Measurements from ENCODE around the gene EHBP1L1. TPM values are rescaled to one million over a fixed set of nuclear protein-coding genes. Genes with fewer than 3 reads are reported as not detected.

The EHBP1L1 gene
- polyA plus RNA-seq, 1 donor from 2014 or later, result 18.3 TPM

GRCh38 chr11:65535102-65535501 lies 40.8 kb upstream of the EHBP1L1 start:
- H3K27me3 ChIP-seq (ENCODE audit: insufficient read depth, low read depth, low read length), result peaks cover 25% of the 10 kb centered on the region
- H3K9me2 ChIP-seq (ENCODE audit: insufficient read depth, low read length), result no peaks in the 10 kb centered on the region
- no peaks in the 10 kb centered on the region for H3K9me3 ChIP-seq (ENCODE audit: low read length)
- H3K4me2 ChIP-seq (ENCODE audit: low read length), result no peak overlapping the region
- no peaks in the 10 kb centered on the region for H3K36me3 ChIP-seq (ENCODE audit: insufficient read depth, low read length)
- TF ChIP-seq SMC3 (conservative IDR thresholded peaks at IDR 0.05; ENCODE audit: poor library complexity), result no peak
- TF ChIP-seq EZH2 (IDR thresholded peaks at IDR 0.05; ENCODE audit: borderline replicate concordance, insufficient read depth, low read length, poor library complexity, severe bottlenecking), result no peak
- TF ChIP-seq TAF1 (IDR thresholded peaks at IDR 0.05; ENCODE audit: low read depth), result no peak
- no peak for TF ChIP-seq REST (IDR thresholded peaks at IDR 0.05; ENCODE audit: borderline replicate concordance)
- TF ChIP-seq EP300 (conservative IDR thresholded peaks at IDR 0.05; ENCODE audit: poor library complexity, severe bottlenecking), result no peak
- no peak for TF ChIP-seq POLR2AphosphoS5 (IDR thresholded peaks at IDR 0.05)
- TF ChIP-seq RAD21 (conservative IDR thresholded peaks at IDR 0.05), result no peak
- TF ChIP-seq MXI1 (conservative IDR thresholded peaks at IDR 0.05; ENCODE audit: poor library complexity, severe bottlenecking), result no peak
- no peak for TF ChIP-seq CTCF (IDR thresholded peaks at IDR 0.05; ENCODE audit: poor library complexity, severe bottlenecking)
- H4K20me1 ChIP-seq (ENCODE audit: insufficient read depth), result peaks cover 6% of the 10 kb centered on the region
- H3K4me3 ChIP-seq (ENCODE audit: low read length), result no peak overlapping the region
- no peak overlapping the region for H3K9ac ChIP-seq (ENCODE audit: low read length)
- H2AFZ ChIP-seq (ENCODE audit: low read depth, low read length), result no peak overlapping the region
- no peaks in the 10 kb centered on the region for H3K79me2 ChIP-seq (replicated peaks; ENCODE audit: insufficient read depth, low read length)
- H3F3A ChIP-seq (ENCODE audit: insufficient read depth, low read length, poor library complexity, severe bottlenecking), result no peaks in the 10 kb centered on the region
- no peak overlapping the region for H3K27ac ChIP-seq (ENCODE audit: low read length)

GRCh38 chr11:65536412-65537295 lies 39.2 kb upstream of the EHBP1L1 start:
- H3K9me2 ChIP-seq (ENCODE audit: insufficient read depth, low read length), result no peaks in the 10 kb centered on the region
- H3K4me2 ChIP-seq (ENCODE audit: low read length), result no peak overlapping the region
- no peak overlapping the region for H3K27ac ChIP-seq (ENCODE audit: low read length)
- no peak for TF ChIP-seq CTCF (IDR thresholded peaks at IDR 0.05; ENCODE audit: poor library complexity, severe bottlenecking)
- TF ChIP-seq TAF1 (IDR thresholded peaks at IDR 0.05; ENCODE audit: low read depth), result no peak
- no peak for TF ChIP-seq REST (IDR thresholded peaks at IDR 0.05; ENCODE audit: borderline replicate concordance)
- no peaks in the 10 kb centered on the region for H3K9me3 ChIP-seq (ENCODE audit: low read length)
- H3K27me3 ChIP-seq (ENCODE audit: insufficient read depth, low read depth, low read length), result peaks cover 40% of the 10 kb centered on the region
- H3K36me3 ChIP-seq (ENCODE audit: insufficient read depth, low read length), result no peaks in the 10 kb centered on the region
- no peak overlapping the region for H2AFZ ChIP-seq (ENCODE audit: low read depth, low read length)
- H3F3A ChIP-seq (ENCODE audit: insufficient read depth, low read length, poor library complexity, severe bottlenecking), result no peaks in the 10 kb centered on the region
- no peak overlapping the region for H3K9ac ChIP-seq (ENCODE audit: low read length)
- H3K4me3 ChIP-seq (ENCODE audit: low read length), result no peak overlapping the region
- H3K79me2 ChIP-seq (replicated peaks; ENCODE audit: insufficient read depth, low read length), result no peaks in the 10 kb centered on the region
- peaks cover 6% of the 10 kb centered on the region for H4K20me1 ChIP-seq (ENCODE audit: insufficient read depth)

All from neural cell (in vitro differentiated cells).